IMR-90 (cell line): ENCODE measurements around the gene PLCB2. TPM values are rescaled to one million over a fixed set of nuclear protein-coding genes. Genes with fewer than 3 reads are reported as not detected.
A peak's percentile ranks its signal among the peaks of the same experiment; 100 is the strongest.

Experiments
- ATAC-seq: fragments of 200-7000 bp; cut with Tn5 transposase; 2 replicates; pipeline ENCODE4 v1.9.1; 2020; ENCODE audit warnings: low read depth, mild to moderate bottlenecking, moderate library complexity
- BruUV-seq: library from RNA; stranded (reverse); fragments of 400-500 nt; replicated peaks from 2 replicates; lab custom pipeline; 2021; lab: Mats Ljungman, UMichigan
- CTCF ChIA-PET: fragments of 300-600 bp; formaldehyde crosslinking; extraction: SDS; loops from one replicate; lab custom pipeline; 2021; ENCODE audit warnings: antibody characterized with exemption; lab: Yijun Ruan, JAX
- POLR2A ChIA-PET: fragments of 300-600 bp; sonication (Branson Sonifier 250); formaldehyde crosslinking; loops from one replicate; lab custom pipeline; 2022; ENCODE audit warnings: antibody characterized with exemption; ENCODE audit not compliant: unreplicated experiment; lab: Charles Lee
- DNase-seq: peaks from one replicate; pipeline ENCODE4 v3.0.0; 2013
- H2AFZ ChIP-seq: replicated peaks from 2 replicates; pipeline ENCODE3; 2013; ENCODE audit warnings: low read length, mild to moderate bottlenecking; ENCODE audit not compliant: poor library complexity
- H2AK5ac ChIP-seq: 2 replicates; pipeline ENCODE4 v1.6.1; 2013; ENCODE audit warnings: low read depth, low read length, inconsistent platforms
- H2AK9ac ChIP-seq: replicated peaks from 2 replicates; pipeline ENCODE3; 2013; ENCODE audit warnings: mild to moderate bottlenecking, low read depth, low read length, moderate library complexity; ENCODE audit not compliant: poor library complexity
- H2BK120ac ChIP-seq: 2 replicates; pipeline ENCODE4 v1.6.1; 2013; ENCODE audit warnings: low read depth, low read length, inconsistent platforms
- H2BK15ac ChIP-seq: 3 replicates; pipeline ENCODE4 v1.6.1; 2013; ENCODE audit warnings: low read depth, low read length, inconsistent platforms
- H2BK20ac ChIP-seq: 2 replicates; pipeline ENCODE4 v1.6.1; 2013; ENCODE audit warnings: low read depth, mild to moderate bottlenecking, inconsistent platforms, low read length, moderate library complexity
- H2BK5ac ChIP-seq: 2 replicates; pipeline ENCODE4 v1.6.1; 2013; ENCODE audit warnings: mild to moderate bottlenecking, low read depth, low read length, inconsistent platforms; ENCODE audit not compliant: poor library complexity, severe bottlenecking
- H3K14ac ChIP-seq: replicated peaks from 2 replicates; pipeline ENCODE4 v1.6.1; 2013; ENCODE audit warnings: low read depth, low read length, inconsistent platforms
- H3K18ac ChIP-seq: 2 replicates; pipeline ENCODE4 v1.6.1; 2013; ENCODE audit warnings: low read depth, low read length, control low read depth
- H3K23ac ChIP-seq: 2 replicates; pipeline ENCODE4 v1.6.1; 2013; ENCODE audit warnings: low read depth, low read length, inconsistent platforms
- H3K27ac ChIP-seq: 2 replicates; pipeline ENCODE4 v1.5.1; 2013; ENCODE audit warnings: mild to moderate bottlenecking, control low read depth, low read length; ENCODE audit not compliant: insufficient read depth
- H3K27me3 ChIP-seq: 2 replicates; pipeline ENCODE4 v1.6.1; 2013; ENCODE audit warnings: low read length; ENCODE audit not compliant: control insufficient read depth, insufficient read depth
- H3K36me3 ChIP-seq: 2 replicates; pipeline ENCODE4 v1.6.1; 2013; ENCODE audit warnings: low read length, mixed read lengths; ENCODE audit not compliant: control insufficient read depth, insufficient read depth
- H3K4ac ChIP-seq: 2 replicates; pipeline ENCODE4 v1.6.1; 2013; ENCODE audit warnings: low read depth, low read length, inconsistent platforms
- H3K4me1 ChIP-seq: 2 replicates; pipeline ENCODE4 v1.6.1; 2013; ENCODE audit warnings: low read length, mixed read lengths; ENCODE audit not compliant: control insufficient read depth, insufficient read depth
- H3K4me2 ChIP-seq: 2 replicates; pipeline ENCODE4 v1.6.1; 2013; ENCODE audit warnings: low read depth, mild to moderate bottlenecking, control low read depth, low read length, moderate library complexity
- H3K4me3 ChIP-seq: 2 replicates; pipeline ENCODE4 v1.5.1; 2013; ENCODE audit warnings: low read depth, mild to moderate bottlenecking, control low read depth, low read length, moderate library complexity; ENCODE audit not compliant: insufficient read depth
- H3K56ac ChIP-seq: 2 replicates; pipeline ENCODE4 v1.6.1; 2013; ENCODE audit warnings: low read length, inconsistent platforms; ENCODE audit not compliant: insufficient read depth; ENCODE audit errors: extremely low read depth
- H3K79me1 ChIP-seq, 2 experiments: 2 replicates each; pipeline ENCODE4 v1.6.1; 2013; ENCODE audit warnings: low read length in 2 of 2, inconsistent platforms in 1 of 2, low read depth in 1 of 2
- H3K9ac ChIP-seq: 2 replicates; pipeline ENCODE4 v1.6.1; 2013; ENCODE audit warnings: low read depth, low read length, control low read depth
- H3K9me1 ChIP-seq: 2 replicates; pipeline ENCODE4 v1.6.1; 2013; ENCODE audit warnings: low read length, inconsistent platforms; ENCODE audit not compliant: insufficient read depth
- H3K9me3 ChIP-seq: 2 replicates; pipeline ENCODE4 v1.6.1; 2013; ENCODE audit warnings: low read length; ENCODE audit not compliant: control insufficient read depth, insufficient read depth
- H4K20me1 ChIP-seq: 2 replicates; pipeline ENCODE4 v1.6.1; 2013; ENCODE audit warnings: low read length, inconsistent platforms; ENCODE audit not compliant: insufficient read depth
- H4K5ac ChIP-seq: 2 replicates; pipeline ENCODE4 v1.6.1; 2013; ENCODE audit warnings: mild to moderate bottlenecking, low read depth, low read length, control low read depth
- H4K8ac ChIP-seq, 2 experiments: 2 replicates each; pipeline ENCODE4 v1.6.1; 2013; ENCODE audit warnings: low read depth in 2 of 2, low read length in 2 of 2, control low read depth in 1 of 2, inconsistent platforms in 1 of 2
- H4K91ac ChIP-seq: 2 replicates; pipeline ENCODE4 v1.6.1; 2013; ENCODE audit warnings: low read depth, low read length, inconsistent platforms; ENCODE audit not compliant: insufficient read depth
- BHLHE40 ChIP-seq: fragments of 150-350 bp; IDR thresholded peaks from 2 replicates; pipeline ENCODE4 v1.6.1; 2016; ENCODE audit warnings: mild to moderate bottlenecking, low read depth, low read length
- CEBPB ChIP-seq: IDR thresholded peaks from 2 replicates; pipeline ENCODE4 v1.6.1; 2012; ENCODE audit warnings: low read depth, low read length, improper control_type of control experiment
- CHD1 ChIP-seq: IDR thresholded peaks from 2 replicates; pipeline ENCODE4 v1.6.1; 2012; ENCODE audit warnings: low read depth, low read length, improper control_type of control experiment
- CTCF ChIP-seq: conservative IDR thresholded peaks from 2 replicates; pipeline ENCODE4 v1.5.1; 2012; ENCODE audit warnings: mild to moderate bottlenecking, low read depth, low read length, improper control_type of control experiment
- ELK1 ChIP-seq: fragments of 150-350 bp; IDR thresholded peaks from 2 replicates; pipeline ENCODE4 v1.6.1; 2016; ENCODE audit warnings: low read depth, mild to moderate bottlenecking, low read length, moderate library complexity, borderline replicate concordance
- FOS ChIP-seq: fragments of 150-350 bp; IDR thresholded peaks from 2 replicates; pipeline ENCODE4 v1.6.1; 2016; ENCODE audit warnings: low read depth, low read length
- MAFK ChIP-seq: IDR thresholded peaks from 2 replicates; pipeline ENCODE4 v1.6.1; 2012; ENCODE audit warnings: low read depth, low read length, improper control_type of control experiment
- MAZ ChIP-seq: IDR thresholded peaks from 2 replicates; pipeline ENCODE4 v1.6.1; 2012; ENCODE audit warnings: low read depth, mild to moderate bottlenecking, low read length, improper control_type of control experiment, moderate library complexity, borderline replicate concordance
- MXI1 ChIP-seq: IDR thresholded peaks from 2 replicates; pipeline ENCODE4 v1.6.1; 2012; ENCODE audit warnings: low read depth, mild to moderate bottlenecking, low read length, moderate library complexity, borderline replicate concordance
- NFE2L2 ChIP-seq: fragments of 150-350 bp; IDR thresholded peaks from 2 replicates; pipeline ENCODE4 v1.6.1; 2016; ENCODE audit warnings: low read depth, mild to moderate bottlenecking, low read length
- POLR2A ChIP-seq: IDR thresholded peaks from 2 replicates; pipeline ENCODE4 v1.6.1; 2012; ENCODE audit warnings: mild to moderate bottlenecking, low read depth, low read length
- RAD21 ChIP-seq: IDR thresholded peaks from 2 replicates; pipeline ENCODE4 v1.6.1; 2012; ENCODE audit warnings: low read length, improper control_type of control experiment
- RCOR1 ChIP-seq: IDR thresholded peaks from 2 replicates; pipeline ENCODE4 v1.6.1; 2012; ENCODE audit warnings: mild to moderate bottlenecking, low read length, improper control_type of control experiment; ENCODE audit not compliant: insufficient replicate concordance
- RFX5 ChIP-seq: IDR thresholded peaks from 2 replicates; pipeline ENCODE4 v1.8.0; 2012; ENCODE audit warnings: low read depth, mild to moderate bottlenecking, low read length, moderate library complexity
- SMC3 ChIP-seq: fragments of 150-350 bp; IDR thresholded peaks from 2 replicates; pipeline ENCODE4 v1.6.1; 2016; ENCODE audit warnings: low read depth, mild to moderate bottlenecking, antibody characterized with exemption, low read length, moderate library complexity
- USF2 ChIP-seq: fragments of 150-350 bp; IDR thresholded peaks from 2 replicates; pipeline ENCODE4 v1.6.1; 2017; ENCODE audit warnings: mild to moderate bottlenecking, antibody characterized with exemption, low read length, low read depth
- WGBS, 2 experiments: methylation state at CpG; one replicate each; pipeline versions ENCODE4 v1.1.5 to v1.1.7; 2013; ENCODE audit warnings: missing lambda C conversion rate in 2 of 2; ENCODE audit not compliant: insufficient read length in 1 of 2; ENCODE audit errors: extremely low coverage in 2 of 2; 5-methylcytosine and 5-hydroxymethylcytosine counted together
- dilution Hi-C: fragments of 300-500 bp; cut with HindIII; formaldehyde crosslinking; loops from one replicate; pipeline ENCODE4 v1.14.3; 2018; ENCODE audit warnings: low sequenced_read_pairs; ENCODE audit not compliant: unreplicated experiment
- in situ Hi-C: fragments of 300-500 bp; cut with MboI; formaldehyde crosslinking; loops from 3 replicates; pipeline ENCODE4 v1.14.3; 2019; ENCODE audit warnings: low sequenced_read_pairs, inconsistent platforms, mixed read lengths
- intact Hi-C: fragments of 100-400 bp; cut with micrococcal nuclease; formaldehyde crosslinking; loops from 2 replicates; pipeline ENCODE4 v1.10.0; 2022
- polyA plus RNA-seq, 3 experiments: library from polyadenylated mRNA; depleted of rRNA; stranded (reverse); fragments of >200 nt; gene quantifications; 2 replicates each; pipeline ENCODE4 v1.2.3, GENCODE V29; 2012; ENCODE audit warnings: low replicate concordance in 1 of 3
- total RNA-seq: library from RNA; depleted of rRNA; stranded (reverse); fragments of >200 nt; gene quantifications from 2 replicates; pipeline ENCODE4 v1.2.3, GENCODE V29; 2012

Gene PLCB2
- total and polyA plus RNA-seq, 2 of the 4 experiments (the other 2 are of a cell fraction), result 0.18 to 1.4 TPM

GRCh38 chr15:40275523-40275922 lies 32.2 kb downstream of the PLCB2 start:
- no peaks in the 10 kb centered on the region for H3K9me3 ChIP-seq
- H3K4ac ChIP-seq, result no peak overlapping the region
- H2BK5ac ChIP-seq, result no peak overlapping the region
- no peaks in the 10 kb centered on the region for H3K36me3 ChIP-seq
- H3K14ac ChIP-seq, result no peak overlapping the region
- intact Hi-C loops (no loop called here), dilution Hi-C loops (no loop called here), in situ Hi-C loops (loop anchor here (5.0 kb wide), 1 partner anchor 152 kb away; no protein-coding TSS in a partner anchor)
- no peak overlapping the region for H3K4me3 ChIP-seq
- no peak for ATAC-seq
- no peak overlapping the region for H4K91ac ChIP-seq
- ChIA-PET CTCF (interaction anchor here (0.8 to 6.0 kb wide), 3 partner anchors 57 to 187 kb away, joined by 3 to 81 read pairs (median 8); no protein-coding TSS in a partner anchor), POLR2A (no interaction called here)
- H3K9me1 ChIP-seq, result no peaks in the 10 kb centered on the region
- peak overlapping the region; percentile 39 for H2AK9ac ChIP-seq
- no CpG with 5 or more reads among the region's 5 CpGs for WGBS, 2 experiments
- no peak overlapping the region for H2AK5ac ChIP-seq
- H2BK120ac ChIP-seq, result no peak overlapping the region
- no peak overlapping the region for H3K56ac ChIP-seq
- no peak for TF ChIP-seq SMC3
- no peak for TF ChIP-seq MAFK
- no peak for TF ChIP-seq MXI1
- TF ChIP-seq USF2, result no peak
- TF ChIP-seq RAD21, result no peak
- no peak for TF ChIP-seq POLR2A
- no peak for TF ChIP-seq CEBPB
- TF ChIP-seq CTCF, result no peak
- TF ChIP-seq CHD1, result no peak
- no peak for TF ChIP-seq FOS
- TF ChIP-seq RCOR1, result no peak
- TF ChIP-seq RFX5, result no peak
- no peak for TF ChIP-seq BHLHE40
- TF ChIP-seq NFE2L2, result no peak
- no peak for TF ChIP-seq MAZ
- TF ChIP-seq ELK1, result no peak
- H3K4me1 ChIP-seq, result no peaks in the 10 kb centered on the region
- H2BK15ac ChIP-seq, result no peak overlapping the region
- no peak overlapping the region for H4K5ac ChIP-seq
- no peak overlapping the region for H2AFZ ChIP-seq
- peaks cover 28% of the 10 kb centered on the region for H3K27me3 ChIP-seq
- H4K8ac ChIP-seq, result no peak overlapping the region
- H3K4me2 ChIP-seq, result no peak overlapping the region
- H2BK20ac ChIP-seq, result no peak overlapping the region
- H3K18ac ChIP-seq, result no peak overlapping the region
- no peak for DNase-seq
- H4K20me1 ChIP-seq, result no peaks in the 10 kb centered on the region
- no peak overlapping the region for H3K9ac ChIP-seq
- no peak overlapping the region for H3K23ac ChIP-seq
- no TSS peak for BruUV-seq
- no peak overlapping the region for H3K27ac ChIP-seq
- no peaks in the 10 kb centered on the region for H3K79me1 ChIP-seq
